Activated CD8-positive, alpha-beta T cell treated with anti-CD3 and anti-CD28 coated beads, Interleukin-2, amount 10 ng/mL, durations not matched to agents 7 days and 5 days (primary cell): Measurements from ENCODE around the gene C5orf22. TPM values are rescaled to one million over a fixed set of nuclear protein-coding genes. Genes with fewer than 3 reads are reported as not detected.
A peak's percentile ranks its signal among the peaks of the same experiment; 100 is the strongest.
"Not testable (repeated sequence)": the region's sequence is repeated elsewhere in the genome, so short reads cannot be mapped to it uniquely, and the experiment has no call there.

Experiments
- ATAC-seq: fragments of 150-1000 bp; cut with Tn5 transposase; one replicate; pipeline ENCODE4 v1.10.0; 2021; ENCODE audit warnings: moderate library complexity
- CTCF ChIA-PET: fragments of 350-600 bp; sonication (Branson Sonifier 250); formaldehyde crosslinking; loops from one replicate; lab custom pipeline; 2021; ENCODE audit warnings: antibody characterized with exemption; lab: Charles Lee
- POLR2A ChIA-PET: fragments of 350-600 bp; sonication (Branson Sonifier 250); formaldehyde crosslinking; loops from one replicate; lab custom pipeline; 2021; ENCODE audit warnings: antibody characterized with exemption; lab: Charles Lee
- DNase-seq: peaks from one replicate; pipeline ENCODE4 v3.0.0-alpha.2; 2020
- H3K27ac Mint-ChIP-seq: one replicate; pipeline ENCODE4 v1.8.0; 2021; ENCODE audit warnings: mild to moderate bottlenecking, mixed read lengths
- H3K27me3 Mint-ChIP-seq: one replicate; pipeline ENCODE4 v1.8.0; 2021; ENCODE audit warnings: low read depth, mixed read lengths
- H3K36me3 Mint-ChIP-seq: one replicate; pipeline ENCODE4 v1.8.0; 2021; ENCODE audit warnings: low read depth, mixed read lengths
- H3K4me1 Mint-ChIP-seq: one replicate; pipeline ENCODE4 v1.8.0; 2021; ENCODE audit warnings: low read depth, mixed read lengths
- H3K4me3 Mint-ChIP-seq: one replicate; pipeline ENCODE4 v1.8.0; 2021; ENCODE audit warnings: mild to moderate bottlenecking, mixed read lengths
- H3K9me3 Mint-ChIP-seq: one replicate; pipeline ENCODE4 v1.8.0; 2022; ENCODE audit warnings: mixed read lengths; ENCODE audit not compliant: insufficient read depth
- total RNA-seq, 2 experiments: library from RNA; stranded (reverse); gene quantifications; one replicate each; pipeline ENCODE4 v1.2.3, GENCODE V29; 2021

Gene C5orf22
- total RNA-seq, 2 experiments from 2014 or later: 22.4 to 23.7 TPM

DNA sequence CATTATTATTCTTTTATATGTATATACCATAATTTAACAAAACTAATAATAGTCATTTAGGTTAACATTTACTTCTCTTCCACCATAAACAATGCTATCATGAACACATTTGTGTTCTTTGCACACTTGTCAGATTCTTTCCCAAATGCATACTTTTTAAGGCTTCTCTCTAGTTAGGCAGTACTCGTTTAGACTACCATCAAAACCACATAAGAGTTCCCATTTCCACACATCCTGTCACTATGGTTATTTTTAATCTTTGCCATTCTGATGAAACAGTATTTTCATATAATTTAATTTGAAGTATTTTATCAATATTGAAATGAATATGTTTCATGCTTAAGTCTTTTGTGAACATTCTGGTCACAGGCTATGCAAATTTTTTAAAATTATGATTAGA is 15.3 kb upstream of the C5orf22 start:
- H3K27ac Mint-ChIP-seq: peak overlapping the region; percentile 2
- peaks cover 6% of the 10 kb centered on the region for H3K4me1 Mint-ChIP-seq
- ChIA-PET CTCF (no interaction called here), POLR2A (no interaction called here)
- ATAC-seq (no peak), DNase-seq (no peak)
- peak overlapping the region; percentile 9 for H3K4me3 Mint-ChIP-seq
- H3K27me3 Mint-ChIP-seq: no peaks in the 10 kb centered on the region
- H3K9me3 Mint-ChIP-seq: no peaks in the 10 kb centered on the region
- peaks cover 50% of the 10 kb centered on the region for H3K36me3 Mint-ChIP-seq

DNA sequence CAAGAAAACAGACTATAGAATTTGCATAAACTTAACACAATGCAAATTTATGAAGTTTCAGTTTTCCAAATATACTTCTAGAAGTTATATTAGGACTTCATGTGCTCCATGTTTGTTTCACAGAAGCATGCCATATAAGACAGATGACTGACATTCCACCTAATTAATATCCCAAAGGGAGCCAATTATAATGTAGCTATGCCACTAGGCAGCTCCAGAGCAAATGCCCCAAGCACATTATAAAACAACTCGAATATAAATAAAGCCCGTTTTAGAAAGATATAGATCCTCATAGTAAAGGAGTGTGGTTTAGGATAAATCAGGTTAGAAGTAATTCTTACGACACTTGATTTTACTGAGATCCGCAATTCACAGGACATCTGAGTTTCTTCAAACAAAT is 9.1 kb upstream of the C5orf22 start:
- Mint-ChIP-seq H3K4me3 (no peak overlapping the region), H3K27ac (no peak overlapping the region), H3K9me3 (no peaks in the 10 kb centered on the region), H3K27me3 (no peaks in the 10 kb centered on the region), H3K36me3 (peaks cover 63% of the 10 kb centered on the region), H3K4me1 (peaks cover 2% of the 10 kb centered on the region)
- ATAC-seq: no peak
- DNase-seq: no peak
- ChIA-PET CTCF (no interaction called here), POLR2A (interaction anchor here (1.1 kb wide), 1 partner anchor 652 kb away, joined by 3 read pairs; no protein-coding TSS in a partner anchor)

DNA sequence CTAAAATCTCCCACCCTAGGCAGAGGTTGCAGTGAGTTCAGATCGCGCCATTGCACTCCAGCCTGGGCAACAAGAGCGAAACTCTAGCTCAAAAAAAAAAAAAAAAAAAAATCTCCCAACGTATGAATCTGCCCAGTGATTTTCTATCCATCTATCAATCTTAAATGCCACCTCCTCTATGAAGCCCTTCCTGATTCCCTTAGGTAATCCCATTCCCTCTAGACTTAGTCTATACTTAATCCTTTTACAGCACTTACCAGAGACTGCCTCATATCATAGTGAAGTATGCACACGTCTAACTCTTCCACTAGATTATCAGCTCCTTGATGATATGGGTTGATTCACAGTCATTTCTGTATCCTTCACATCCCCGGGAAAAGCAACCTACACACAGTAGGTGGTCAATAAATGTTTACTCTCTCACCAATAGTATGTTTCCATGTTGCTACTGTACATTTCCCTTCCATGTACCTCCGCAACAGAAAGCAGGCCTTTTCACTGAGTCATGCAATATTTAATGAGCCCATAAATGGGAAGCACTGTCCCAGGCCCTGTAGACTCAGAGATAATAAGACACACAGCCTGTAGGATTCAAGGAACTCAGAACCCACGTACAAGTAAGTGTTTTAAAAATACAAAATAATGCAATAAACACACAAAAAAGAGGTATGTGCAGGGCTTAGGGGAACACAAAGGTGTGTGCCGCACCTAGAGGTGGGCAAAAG is 1.4 kb upstream of the C5orf22 start:
- Mint-ChIP-seq H3K4me1 (peaks cover 44% of the 10 kb centered on the region), H3K27ac (peak overlapping the region; percentile 95), H3K27me3 (no peaks in the 10 kb centered on the region), H3K4me3 (peak overlapping the region; percentile 96), H3K9me3 (no peaks in the 10 kb centered on the region), H3K36me3 (peaks cover 73% of the 10 kb centered on the region)
- POLR2A ChIA-PET: no interaction called here
- ATAC-seq (no peak), DNase-seq (no peak)
- CTCF ChIA-PET: interaction anchor here (1.0 to 1.1 kb wide), 3 partner anchors 12 to 107 kb away, joined by 3 to 4 read pairs (median 3); no protein-coding TSS in a partner anchor

DNA sequence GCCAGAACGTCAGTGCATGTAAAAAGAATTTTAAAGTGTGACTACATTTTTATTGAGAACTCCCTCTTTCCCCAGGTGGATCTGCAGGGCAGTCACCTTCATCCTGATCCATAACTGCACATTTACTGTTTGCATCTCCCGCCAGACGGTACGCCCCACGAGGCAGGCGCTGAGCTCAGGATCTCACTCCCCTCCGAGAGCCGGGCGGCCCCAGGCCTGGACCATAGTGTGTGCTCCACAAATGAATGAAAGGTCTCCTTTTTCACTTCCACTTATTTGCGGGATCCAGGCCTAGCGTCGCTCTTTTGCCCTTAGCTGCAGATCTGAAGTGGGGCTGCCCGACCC is 586 bp upstream of the C5orf22 start:
- no peaks in the 10 kb centered on the region for H3K9me3 Mint-ChIP-seq
- peak; percentile 49 for DNase-seq
- peak; percentile 51 for ATAC-seq
- peak overlapping the region; percentile 96 for H3K4me3 Mint-ChIP-seq
- ChIA-PET CTCF (interaction anchor here (1.0 to 1.4 kb wide), 3 partner anchors 10 to 577 kb away, joined by 4 to 7 read pairs (median 4); no protein-coding TSS in a partner anchor), POLR2A (no interaction called here)
- H3K27ac Mint-ChIP-seq: peak overlapping the region; percentile 95
- peaks cover 48% of the 10 kb centered on the region for H3K4me1 Mint-ChIP-seq
- peaks cover 73% of the 10 kb centered on the region for H3K36me3 Mint-ChIP-seq
- no peaks in the 10 kb centered on the region for H3K27me3 Mint-ChIP-seq

DNA sequence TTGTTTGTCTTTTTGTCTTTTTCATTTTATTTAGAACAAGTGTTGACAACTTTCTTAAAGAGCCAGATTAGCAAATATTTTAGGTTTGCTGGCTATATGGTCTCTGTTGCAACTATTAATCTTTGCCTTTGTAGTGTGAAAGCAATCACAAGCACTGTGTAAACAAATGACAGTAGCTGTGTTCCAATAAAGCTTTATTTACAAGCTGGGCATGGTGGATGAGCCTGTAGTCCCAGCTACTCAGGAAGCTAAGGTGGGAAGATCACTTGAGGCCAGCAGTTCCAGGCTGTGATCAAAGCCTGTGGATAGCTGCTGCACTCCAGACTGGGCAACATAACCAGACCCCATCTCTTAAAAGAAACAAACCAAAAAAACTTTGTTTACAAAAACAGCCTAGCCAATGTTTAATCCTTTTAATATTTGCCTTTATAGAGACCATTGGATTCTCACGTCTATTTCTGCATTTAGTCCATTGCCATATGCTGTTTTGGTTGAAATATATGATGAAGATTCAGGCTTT is 2.5 kb downstream of the C5orf22 start:
- peak overlapping the region; percentile 4 for H3K4me3 Mint-ChIP-seq
- no peak overlapping the region for H3K27ac Mint-ChIP-seq
- peaks cover 42% of the 10 kb centered on the region for H3K4me1 Mint-ChIP-seq
- ATAC-seq (no peak), DNase-seq (no peak)
- peaks cover 49% of the 10 kb centered on the region for H3K36me3 Mint-ChIP-seq
- ChIA-PET POLR2A (no interaction called here), CTCF (no interaction called here)
- H3K27me3 Mint-ChIP-seq: no peaks in the 10 kb centered on the region
- no peaks in the 10 kb centered on the region for H3K9me3 Mint-ChIP-seq

DNA sequence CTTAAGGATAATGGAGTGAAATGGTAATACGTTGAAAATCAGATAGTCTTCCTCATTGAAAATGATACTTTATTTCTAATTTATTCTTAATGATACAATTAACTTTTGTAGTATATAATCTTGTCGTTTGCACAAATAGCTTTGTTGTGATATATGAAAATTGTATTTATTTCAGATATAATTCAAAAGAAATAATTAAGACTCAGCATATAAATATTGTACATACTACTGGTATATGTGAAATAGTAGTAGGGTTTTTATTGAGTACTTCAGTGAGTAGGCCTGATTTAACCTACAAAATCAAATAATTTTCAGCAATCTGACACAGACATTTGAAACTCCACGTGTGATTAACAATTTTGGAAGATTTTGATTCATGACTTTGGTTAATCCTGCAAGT is 4.8 kb downstream of the C5orf22 start:
- H3K4me3 Mint-ChIP-seq: no peak overlapping the region
- ChIA-PET CTCF (interaction anchor here (1.1 kb wide), 1 partner anchor 9 kb away, joined by 3 read pairs; no protein-coding TSS in a partner anchor), POLR2A (no interaction called here)
- H3K9me3 Mint-ChIP-seq: no peaks in the 10 kb centered on the region
- DNase-seq: no peak
- H3K36me3 Mint-ChIP-seq: peaks cover 45% of the 10 kb centered on the region
- no peak for ATAC-seq
- H3K4me1 Mint-ChIP-seq: peaks cover 22% of the 10 kb centered on the region
- no peak overlapping the region for H3K27ac Mint-ChIP-seq
- H3K27me3 Mint-ChIP-seq: no peaks in the 10 kb centered on the region

DNA sequence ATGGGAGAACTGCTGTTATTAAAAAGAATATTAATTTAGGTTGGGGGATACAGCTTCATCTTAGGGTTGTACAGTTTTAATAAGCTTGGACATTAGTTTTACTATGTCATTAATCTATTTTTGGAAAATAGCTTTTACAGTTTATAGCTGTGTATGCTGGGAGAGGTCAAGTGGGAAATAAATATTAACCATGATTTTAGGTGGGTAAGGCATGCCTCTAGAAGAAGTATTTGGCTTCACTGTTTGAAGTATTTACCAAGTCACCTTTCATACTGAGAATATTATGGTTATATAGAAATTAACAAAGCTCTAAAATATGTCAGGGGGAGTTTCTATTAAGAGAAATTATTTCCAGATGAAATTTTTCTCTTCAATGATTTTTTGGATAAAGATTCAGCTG is 5.2 kb downstream of the C5orf22 start:
- Mint-ChIP-seq H3K4me3 (no peak overlapping the region), H3K27me3 (no peaks in the 10 kb centered on the region), H3K27ac (no peak overlapping the region), H3K9me3 (no peaks in the 10 kb centered on the region), H3K36me3 (peaks cover 44% of the 10 kb centered on the region), H3K4me1 (peaks cover 22% of the 10 kb centered on the region)
- ATAC-seq (no peak), DNase-seq (no peak)
- CTCF ChIA-PET: interaction anchor here (1.1 kb wide), 1 partner anchor 9 kb away, joined by 3 read pairs; no protein-coding TSS in a partner anchor
- POLR2A ChIA-PET: no interaction called here

DNA sequence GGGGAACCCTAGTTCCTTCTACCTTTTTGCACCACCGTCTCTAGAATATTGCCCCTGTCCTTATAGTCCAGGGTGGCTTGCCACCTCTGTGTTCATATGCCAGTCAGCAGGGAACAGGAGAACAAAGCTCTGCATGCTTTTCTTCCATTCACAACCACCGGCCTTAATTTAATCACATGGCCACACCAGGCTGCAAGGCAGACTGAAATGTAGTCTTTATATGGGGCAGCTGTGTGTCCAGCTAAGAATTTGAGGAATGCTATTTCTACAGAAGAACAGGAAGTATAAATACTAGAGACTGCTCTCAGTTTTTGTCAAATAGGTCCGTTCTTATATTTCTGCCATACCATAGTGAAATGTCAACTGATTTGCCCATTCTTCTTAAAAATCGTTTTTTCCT is 5.8 kb downstream of the C5orf22 start:
- peaks cover 48% of the 10 kb centered on the region for H3K36me3 Mint-ChIP-seq
- H3K27ac Mint-ChIP-seq: no peak overlapping the region

DNA sequence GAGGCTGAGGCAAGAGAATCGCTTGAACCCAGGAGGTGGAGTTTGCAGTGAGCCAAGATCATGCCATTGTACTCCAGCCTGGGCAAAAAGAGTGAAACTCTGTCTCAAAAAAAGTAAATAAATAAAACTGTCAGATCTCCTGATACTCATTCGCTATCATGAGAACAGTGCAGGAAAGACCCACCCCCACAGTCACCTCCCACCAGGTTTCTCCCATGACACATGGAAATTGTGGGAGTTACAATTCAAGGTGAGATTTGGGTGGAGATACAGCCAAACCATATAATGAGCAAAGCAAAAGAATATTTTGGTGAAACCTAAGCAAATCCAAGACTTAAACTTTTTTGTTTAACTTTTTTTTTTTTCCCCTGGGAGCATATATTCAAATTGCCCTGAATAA is 17.0 kb downstream of the C5orf22 start:
- H3K9me3 Mint-ChIP-seq, CTCF ChIA-PET, ATAC-seq, POLR2A ChIA-PET, H3K4me3 Mint-ChIP-seq, H3K27ac Mint-ChIP-seq, H3K4me1 Mint-ChIP-seq, H3K27me3 Mint-ChIP-seq, DNase-seq: not testable (repeated sequence)
- peaks cover 70% of the 10 kb centered on the region for H3K36me3 Mint-ChIP-seq

More for the DNA sequence above, 5.8 kb downstream of the C5orf22 start:
- Mint-ChIP-seq H3K9me3 (no peaks in the 10 kb centered on the region), H3K27me3 (no peaks in the 10 kb centered on the region), H3K4me1 (peaks cover 22% of the 10 kb centered on the region), H3K4me3 (no peak overlapping the region)
- ATAC-seq (no peak), DNase-seq (no peak)
- POLR2A ChIA-PET: no interaction called here
- CTCF ChIA-PET: interaction anchor here (1.1 kb wide), 1 partner anchor 8 kb away, joined by 3 read pairs; no protein-coding TSS in a partner anchor

DNA sequence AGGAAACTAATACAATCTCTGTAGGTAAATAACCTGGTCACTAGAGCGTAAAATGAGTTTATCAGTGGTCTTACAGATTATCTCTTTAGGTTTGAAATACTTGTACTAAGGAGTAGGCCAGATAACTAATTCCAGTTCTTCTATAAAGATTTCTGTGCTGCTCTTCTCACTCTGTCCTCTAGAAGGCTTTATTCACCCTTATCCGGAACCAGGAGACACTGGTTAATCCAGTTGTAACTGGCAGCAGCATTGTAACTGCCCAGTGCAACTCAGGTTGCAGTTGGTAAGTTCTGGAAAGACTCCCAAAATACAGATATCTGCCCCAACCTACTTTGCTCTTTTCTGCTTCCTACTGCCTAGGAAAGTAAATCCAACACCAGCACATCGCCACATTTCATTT is 19.8 kb downstream of the C5orf22 start:
- Mint-ChIP-seq H3K9me3 (no peaks in the 10 kb centered on the region), H3K36me3 (peaks cover 73% of the 10 kb centered on the region), H3K4me1 (no peaks in the 10 kb centered on the region), H3K27me3 (no peaks in the 10 kb centered on the region), H3K4me3 (no peak overlapping the region), H3K27ac (no peak overlapping the region)
- CTCF ChIA-PET: no interaction called here
- ATAC-seq (no peak), DNase-seq (no peak)
- POLR2A ChIA-PET: no interaction called here

DNA sequence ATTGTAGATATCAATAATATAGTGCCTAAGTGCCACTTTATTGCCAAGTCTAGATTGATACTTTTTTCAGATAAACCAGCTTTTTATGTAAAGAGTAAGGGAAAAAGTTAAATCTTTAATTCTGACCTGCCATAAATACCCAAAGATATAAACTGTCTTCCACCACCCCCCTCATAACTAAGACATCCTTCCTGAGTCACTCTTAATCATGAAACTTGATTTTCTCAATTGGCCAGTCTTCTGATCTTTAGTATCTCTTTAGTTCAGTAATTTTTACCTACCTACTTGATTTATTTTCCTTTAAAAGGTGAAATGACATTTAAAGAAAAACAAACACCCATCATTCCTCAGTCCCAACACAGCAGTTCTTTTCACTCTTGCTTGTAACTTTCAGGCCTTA is 21.8 kb downstream of the C5orf22 start:
- CTCF ChIA-PET: no interaction called here
- no peaks in the 10 kb centered on the region for H3K27me3 Mint-ChIP-seq
- no peak overlapping the region for H3K27ac Mint-ChIP-seq

DNA sequence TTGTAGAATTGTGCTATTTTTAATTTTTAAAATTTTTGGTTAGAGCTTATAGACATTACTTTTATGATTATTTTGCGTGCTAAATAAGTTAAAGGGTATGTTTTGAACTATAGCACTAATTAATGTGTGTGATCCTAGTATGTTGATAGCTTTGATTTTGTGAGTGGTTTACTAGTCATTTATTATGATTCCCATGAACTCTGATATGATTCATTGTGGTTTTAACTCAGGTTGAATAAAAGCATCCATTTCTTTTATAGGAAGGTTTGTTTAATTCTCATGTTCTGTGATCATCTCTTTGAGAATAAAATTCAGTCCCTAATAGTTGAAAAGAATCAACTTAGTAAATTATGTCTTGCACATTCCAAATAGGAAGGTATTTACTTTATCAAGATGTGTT is 22.5 kb downstream of the C5orf22 start:
- POLR2A ChIA-PET: no interaction called here
- ATAC-seq (no peak), DNase-seq (no peak)
- Mint-ChIP-seq H3K27me3 (no peaks in the 10 kb centered on the region), H3K9me3 (no peaks in the 10 kb centered on the region), H3K36me3 (peaks cover 56% of the 10 kb centered on the region), H3K4me3 (no peak overlapping the region), H3K4me1 (no peaks in the 10 kb centered on the region), H3K27ac (no peak overlapping the region)
- CTCF ChIA-PET: no interaction called here

More for the DNA sequence above, 21.8 kb downstream of the C5orf22 start:
- peaks cover 61% of the 10 kb centered on the region for H3K36me3 Mint-ChIP-seq
- no peaks in the 10 kb centered on the region for H3K4me1 Mint-ChIP-seq
- no peak for DNase-seq
- POLR2A ChIA-PET: no interaction called here
- H3K9me3 Mint-ChIP-seq: no peaks in the 10 kb centered on the region
- H3K4me3 Mint-ChIP-seq: no peak overlapping the region
- no peak for ATAC-seq
